BJ (cell line): ENCODE measurements around the gene SREBF2. TPM values are rescaled to one million over a fixed set of nuclear protein-coding genes. Genes with fewer than 3 reads are reported as not detected.

Experiments
- CTCF ChIA-PET: fragments of 350-600 bp; formaldehyde crosslinking; extraction: SDS; loops from one replicate; lab custom pipeline; 2021; ENCODE audit warnings: antibody characterized with exemption, inconsistent platforms; lab: Yijun Ruan, JAX
- POLR2A ChIA-PET: fragments of 300-600 bp; sonication (Branson Sonifier 250); formaldehyde crosslinking; extraction: SDS; loops from one replicate; lab custom pipeline; 2021; ENCODE audit warnings: antibody characterized with exemption; lab: Charles Lee
- DNase-seq: peaks from one replicate; pipeline ENCODE4 v3.0.0-alpha.2; 2011; ENCODE audit warnings: low read depth
- H3K27me3 ChIP-seq: 2 replicates; pipeline ENCODE4 v1.6.0; 2011; ENCODE audit warnings: low read length; ENCODE audit not compliant: control insufficient read depth, insufficient read depth
- H3K36me3 ChIP-seq: 2 replicates; pipeline ENCODE4 v1.5.1; 2011; ENCODE audit warnings: low read length; ENCODE audit not compliant: control insufficient read depth, insufficient read depth
- H3K4me3 ChIP-seq: 2 replicates; pipeline ENCODE4 v1.5.1; 2011; ENCODE audit warnings: low read depth, mild to moderate bottlenecking, control low read depth, low read length
- CTCF ChIP-seq: IDR thresholded peaks from 2 replicates; pipeline ENCODE4 v1.5.1; 2011; ENCODE audit warnings: low read depth, mild to moderate bottlenecking, control low read depth, inconsistent platforms, low read length, moderate library complexity; ENCODE audit not compliant: insufficient read depth
- polyA plus RNA-seq: library from polyadenylated mRNA; depleted of rRNA; stranded (reverse); fragments of >200 nt; gene quantifications from 2 replicates; pipeline ENCODE4 v1.2.3, GENCODE V29; 2011

SREBF2 gene
- polyA plus RNA-seq, 1 experiment: 26.2 TPM

- ChIA-PET CTCF (interaction anchor here (2.6 to 5.6 kb wide), 3 partner anchors 12 to 239 kb away, joined by 12 to 119 read pairs (median 13); partner anchors contain the start of gene MEI1), POLR2A (no interaction called here)
- Histone ChIP-seq H3K36me3 (no peaks in the 10 kb centered on the region; the same call in 1 of the 2 replicates), H3K4me3 (no peak overlapping the region), H3K27me3 (no peaks in the 10 kb centered on the region)
- no peak for DNase-seq
- no peak for TF ChIP-seq CTCF
Measured at GRCh38 chr22:41936894-41937169, 103.9 kb downstream of the SREBF2 start.

- CTCF ChIA-PET: interaction anchor here (0.5 to 5.6 kb wide), 45 partner anchors 8 to 1177 kb away, joined by 3 to 119 read pairs (median 5); partner anchors contain the start of genes CCDC134, MEI1, SMIM45 and SNU13
- DNase-seq: no peak
- Histone ChIP-seq H3K4me3 (no peak overlapping the region), H3K36me3 (no peaks in the 10 kb centered on the region; the same call in 1 of the 2 replicates), H3K27me3 (no peaks in the 10 kb centered on the region)
- TF ChIP-seq CTCF: no peak
- POLR2A ChIA-PET: interaction anchor here (0.9 kb wide), 1 partner anchor 243 kb away, joined by 4 read pairs; no protein-coding TSS in a partner anchor
Measured at GRCh38 chr22:41939981-41940831, 107.3 kb downstream of the SREBF2 start.

- H3K4me3 ChIP-seq: no peak overlapping the region
- DNase-seq: no peak
- peak; percentile 92 for TF ChIP-seq CTCF
- no peaks in the 10 kb centered on the region; the same call in 1 of the 2 replicates for H3K36me3 ChIP-seq
- ChIA-PET CTCF (interaction anchor here (0.5 to 5.6 kb wide), 63 partner anchors 9 to 1178 kb away, joined by 3 to 119 read pairs (median 4); partner anchors contain the start of genes CCDC134, MEI1, SMIM45 and SNU13), POLR2A (interaction anchor here (0.9 kb wide), 1 partner anchor 244 kb away, joined by 4 read pairs; no protein-coding TSS in a partner anchor)
- no peaks in the 10 kb centered on the region for H3K27me3 ChIP-seq
Measured at GRCh38 chr22:41940832-41941765, 108.2 kb downstream of the SREBF2 start.

- DNase-seq: no peak
Measured at GRCh38 chr22:41943661-41944209, 110.8 kb downstream of the SREBF2 start.

More at GRCh38 chr22:41943661-41944209, 110.8 kb downstream of the SREBF2 start:
- TF ChIP-seq CTCF: no peak
- ChIA-PET CTCF (interaction anchor here (1.0 to 3.3 kb wide), 7 partner anchors 18 to 277 kb away, joined by 3 to 22 read pairs (median 4); partner anchors contain the start of gene TNFRSF13C), POLR2A (no interaction called here)
- no peaks in the 10 kb centered on the region for H3K27me3 ChIP-seq
- no peaks in the 10 kb centered on the region; the same call in 1 of the 2 replicates for H3K36me3 ChIP-seq
- H3K4me3 ChIP-seq: no peak overlapping the region
